ENCODE results near the gene ZMYND8.

DNA sequence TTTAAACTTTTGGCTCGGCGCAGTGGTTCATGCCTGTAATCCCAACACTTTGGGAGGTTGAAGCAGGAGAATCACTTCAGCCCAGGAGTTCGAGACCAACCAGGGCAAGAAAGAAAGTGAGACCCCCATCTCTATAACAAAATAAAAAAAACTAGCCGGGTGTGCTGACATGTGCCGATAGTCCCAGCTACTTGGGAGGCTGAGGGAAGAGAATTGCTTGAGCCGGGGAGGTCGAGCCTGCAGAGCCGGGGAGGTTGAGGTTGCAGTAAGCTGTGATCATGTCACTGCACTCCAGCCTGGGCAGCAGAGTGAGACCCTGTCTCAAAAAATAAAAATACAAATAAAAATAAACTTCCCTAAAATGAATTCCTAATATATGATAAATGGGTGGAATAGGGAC lies 50.4 kb downstream of the ZMYND8 start:
- TF ChIP-seq CTCF (tag by site-specific recombination; IDR thresholded peaks at IDR 0.05) (no peak), ZNF239 (tag by site-specific recombination; IDR thresholded peaks at IDR 0.05) (no peak), ZNF624 (tag by site-specific recombination; IDR thresholded peaks at IDR 0.05) (no peak)
- TF ChIP-seq, protein P1, sequence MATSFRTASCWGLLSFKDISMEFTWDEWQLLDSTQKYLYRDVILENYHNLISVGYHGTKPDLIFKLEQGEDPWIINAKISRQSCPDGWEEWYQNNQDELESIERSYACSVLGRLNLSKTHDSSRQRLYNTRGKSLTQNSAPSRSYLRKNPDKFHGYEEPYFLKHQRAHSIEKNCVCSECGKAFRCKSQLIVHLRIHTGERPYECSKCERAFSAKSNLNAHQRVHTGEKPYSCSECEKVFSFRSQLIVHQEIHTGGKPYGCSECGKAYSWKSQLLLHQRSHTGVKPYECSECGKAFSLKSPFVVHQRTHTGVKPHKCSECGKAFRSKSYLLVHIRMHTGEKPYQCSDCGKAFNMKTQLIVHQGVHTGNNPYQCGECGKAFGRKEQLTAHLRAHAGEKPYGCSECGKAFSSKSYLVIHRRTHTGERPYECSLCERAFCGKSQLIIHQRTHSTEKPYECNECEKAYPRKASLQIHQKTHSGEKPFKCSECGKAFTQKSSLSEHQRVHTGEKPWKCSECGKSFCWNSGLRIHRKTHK (tag by site-specific recombination; IDR thresholded peaks at IDR 0.05): no peak
- TF ChIP-seq, protein P2, sequence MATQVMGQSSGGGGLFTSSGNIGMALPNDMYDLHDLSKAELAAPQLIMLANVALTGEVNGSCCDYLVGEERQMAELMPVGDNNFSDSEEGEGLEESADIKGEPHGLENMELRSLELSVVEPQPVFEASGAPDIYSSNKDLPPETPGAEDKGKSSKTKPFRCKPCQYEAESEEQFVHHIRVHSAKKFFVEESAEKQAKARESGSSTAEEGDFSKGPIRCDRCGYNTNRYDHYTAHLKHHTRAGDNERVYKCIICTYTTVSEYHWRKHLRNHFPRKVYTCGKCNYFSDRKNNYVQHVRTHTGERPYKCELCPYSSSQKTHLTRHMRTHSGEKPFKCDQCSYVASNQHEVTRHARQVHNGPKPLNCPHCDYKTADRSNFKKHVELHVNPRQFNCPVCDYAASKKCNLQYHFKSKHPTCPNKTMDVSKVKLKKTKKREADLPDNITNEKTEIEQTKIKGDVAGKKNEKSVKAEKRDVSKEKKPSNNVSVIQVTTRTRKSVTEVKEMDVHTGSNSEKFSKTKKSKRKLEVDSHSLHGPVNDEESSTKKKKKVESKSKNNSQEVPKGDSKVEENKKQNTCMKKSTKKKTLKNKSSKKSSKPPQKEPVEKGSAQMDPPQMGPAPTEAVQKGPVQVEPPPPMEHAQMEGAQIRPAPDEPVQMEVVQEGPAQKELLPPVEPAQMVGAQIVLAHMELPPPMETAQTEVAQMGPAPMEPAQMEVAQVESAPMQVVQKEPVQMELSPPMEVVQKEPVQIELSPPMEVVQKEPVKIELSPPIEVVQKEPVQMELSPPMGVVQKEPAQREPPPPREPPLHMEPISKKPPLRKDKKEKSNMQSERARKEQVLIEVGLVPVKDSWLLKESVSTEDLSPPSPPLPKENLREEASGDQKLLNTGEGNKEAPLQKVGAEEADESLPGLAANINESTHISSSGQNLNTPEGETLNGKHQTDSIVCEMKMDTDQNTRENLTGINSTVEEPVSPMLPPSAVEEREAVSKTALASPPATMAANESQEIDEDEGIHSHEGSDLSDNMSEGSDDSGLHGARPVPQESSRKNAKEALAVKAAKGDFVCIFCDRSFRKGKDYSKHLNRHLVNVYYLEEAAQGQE (tag by site-specific recombination; IDR thresholded peaks at IDR 0.05): no peak

Data from HEK293 (cell line).